ENCODE data around the gene CCDC97.
A peak's percentile ranks its signal among the peaks of the same experiment; 100 is the strongest.

Gene CCDC97

DNA sequence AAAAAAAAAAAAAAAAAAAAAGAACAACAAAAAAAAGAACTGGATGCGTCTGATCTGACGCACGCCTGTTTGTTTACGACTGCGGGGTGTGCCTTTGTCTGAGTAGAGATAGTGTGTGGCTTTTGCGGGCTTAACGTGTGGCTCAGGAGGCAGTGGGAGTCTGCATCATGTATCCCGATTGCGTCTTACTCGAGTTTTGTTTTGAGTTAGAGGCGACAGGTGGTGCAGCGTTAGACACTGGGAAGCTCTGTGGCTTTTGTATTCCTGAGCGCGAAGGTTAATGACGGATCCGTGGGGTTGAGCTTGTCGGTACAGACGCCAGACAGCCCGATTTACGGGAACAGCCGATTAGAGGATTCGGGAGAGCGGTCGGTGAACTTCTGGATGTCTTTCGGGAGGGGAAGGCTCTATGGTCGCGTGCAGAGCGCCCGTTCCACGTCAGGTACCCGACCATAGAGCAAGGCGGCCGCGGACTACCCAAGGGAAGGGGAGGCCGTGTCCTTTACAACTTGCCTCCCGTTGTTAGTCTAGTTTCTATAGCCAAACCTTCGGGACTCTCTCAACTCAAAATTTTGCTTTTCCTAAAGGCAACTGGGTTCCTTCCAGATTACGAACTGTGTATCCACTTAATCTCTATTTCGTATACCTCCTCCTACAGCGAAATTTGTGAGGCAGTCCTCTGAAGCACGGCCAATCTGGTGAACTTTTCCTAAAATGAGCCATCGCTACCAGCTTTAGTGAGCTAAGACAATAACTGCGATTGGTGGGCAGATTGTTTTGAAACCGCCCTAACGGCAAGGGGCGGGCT is 46.7 kb upstream of the CCDC97 start (continued):
- TF ChIP-seq, protein P1, sequence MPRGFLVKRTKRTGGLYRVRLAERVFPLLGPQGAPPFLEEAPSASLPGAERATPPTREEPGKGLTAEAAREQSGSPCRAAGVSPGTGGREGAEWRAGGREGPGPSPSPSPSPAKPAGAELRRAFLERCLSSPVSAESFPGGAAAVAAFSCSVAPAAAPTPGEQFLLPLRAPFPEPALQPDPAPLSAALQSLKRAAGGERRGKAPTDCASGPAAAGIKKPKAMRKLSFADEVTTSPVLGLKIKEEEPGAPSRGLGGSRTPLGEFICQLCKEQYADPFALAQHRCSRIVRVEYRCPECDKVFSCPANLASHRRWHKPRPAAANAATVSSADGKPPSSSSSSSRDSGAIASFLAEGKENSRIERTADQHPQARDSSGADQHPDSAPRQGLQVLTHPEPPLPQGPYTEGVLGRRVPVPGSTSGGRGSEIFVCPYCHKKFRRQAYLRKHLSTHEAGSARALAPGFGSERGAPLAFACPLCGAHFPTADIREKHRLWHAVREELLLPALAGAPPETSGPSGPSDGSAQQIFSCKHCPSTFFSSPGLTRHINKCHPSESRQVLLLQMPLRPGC (tag by site-specific recombination; IDR thresholded peaks at IDR 0.05): 0 out of 2 replicates have a peak, but pooled peaks have one; percentile 7
- TF ChIP-seq, protein P2, sequence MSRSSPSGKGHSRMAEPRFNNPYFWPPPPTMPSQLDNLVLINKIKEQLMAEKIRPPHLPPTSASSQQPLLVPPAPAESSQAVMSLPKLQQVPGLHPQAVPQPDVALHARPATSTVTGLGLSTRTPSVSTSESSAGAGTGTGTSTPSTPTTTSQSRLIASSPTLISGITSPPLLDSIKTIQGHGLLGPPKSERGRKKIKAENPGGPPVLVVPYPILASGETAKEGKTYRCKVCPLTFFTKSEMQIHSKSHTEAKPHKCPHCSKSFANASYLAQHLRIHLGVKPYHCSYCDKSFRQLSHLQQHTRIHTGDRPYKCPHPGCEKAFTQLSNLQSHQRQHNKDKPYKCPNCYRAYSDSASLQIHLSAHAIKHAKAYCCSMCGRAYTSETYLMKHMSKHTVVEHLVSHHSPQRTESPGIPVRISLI (tag by site-specific recombination; IDR thresholded peaks at IDR 0.05): peak; percentile 100
- no peak for TF ChIP-seq ZNF10 (tag by site-specific recombination; IDR thresholded peaks at IDR 0.05)
- TF ChIP-seq ZBTB7A (tag by site-specific recombination; IDR thresholded peaks at IDR 0.05; ENCODE audit: low read depth): 0 out of 2 replicates have a peak, but pooled peaks have one; percentile 8
- TF ChIP-seq, protein P3, sequence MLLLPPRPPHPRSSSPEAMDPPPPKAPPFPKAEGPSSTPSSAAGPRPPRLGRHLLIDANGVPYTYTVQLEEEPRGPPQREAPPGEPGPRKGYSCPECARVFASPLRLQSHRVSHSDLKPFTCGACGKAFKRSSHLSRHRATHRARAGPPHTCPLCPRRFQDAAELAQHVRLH (tag by site-specific recombination; IDR thresholded peaks at IDR 0.05): no peak
- peak; percentile 62; the same call in 1 of the 2 replicates for TF ChIP-seq KLF16 (tag by site-specific recombination; IDR thresholded peaks at IDR 0.05)
- no peak for TF ChIP-seq ZNF473 (tag by site-specific recombination; IDR thresholded peaks at IDR 0.05)
- TF ChIP-seq, protein P4, sequence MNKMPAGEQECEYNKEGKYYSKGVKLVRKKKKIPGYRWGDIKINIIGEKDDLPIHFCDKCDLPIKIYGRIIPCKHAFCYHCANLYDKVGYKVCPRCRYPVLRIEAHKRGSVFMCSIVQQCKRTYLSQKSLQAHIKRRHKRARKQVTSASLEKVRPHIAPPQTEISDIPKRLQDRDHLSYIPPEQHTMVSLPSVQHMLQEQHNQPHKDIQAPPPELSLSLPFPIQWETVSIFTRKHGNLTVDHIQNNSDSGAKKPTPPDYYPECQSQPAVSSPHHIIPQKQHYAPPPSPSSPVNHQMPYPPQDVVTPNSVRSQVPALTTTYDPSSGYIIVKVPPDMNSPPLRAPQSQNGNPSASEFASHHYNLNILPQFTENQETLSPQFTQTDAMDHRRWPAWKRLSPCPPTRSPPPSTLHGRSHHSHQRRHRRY (tag by site-specific recombination; IDR thresholded peaks at IDR 0.05): 0 out of 2 replicates have a peak, but pooled peaks have one; percentile 29
- peak; percentile 48; the same call in 1 of the 2 replicates for TF ChIP-seq ZSCAN23 (tag by site-specific recombination; IDR thresholded peaks at IDR 0.05)

DNA sequence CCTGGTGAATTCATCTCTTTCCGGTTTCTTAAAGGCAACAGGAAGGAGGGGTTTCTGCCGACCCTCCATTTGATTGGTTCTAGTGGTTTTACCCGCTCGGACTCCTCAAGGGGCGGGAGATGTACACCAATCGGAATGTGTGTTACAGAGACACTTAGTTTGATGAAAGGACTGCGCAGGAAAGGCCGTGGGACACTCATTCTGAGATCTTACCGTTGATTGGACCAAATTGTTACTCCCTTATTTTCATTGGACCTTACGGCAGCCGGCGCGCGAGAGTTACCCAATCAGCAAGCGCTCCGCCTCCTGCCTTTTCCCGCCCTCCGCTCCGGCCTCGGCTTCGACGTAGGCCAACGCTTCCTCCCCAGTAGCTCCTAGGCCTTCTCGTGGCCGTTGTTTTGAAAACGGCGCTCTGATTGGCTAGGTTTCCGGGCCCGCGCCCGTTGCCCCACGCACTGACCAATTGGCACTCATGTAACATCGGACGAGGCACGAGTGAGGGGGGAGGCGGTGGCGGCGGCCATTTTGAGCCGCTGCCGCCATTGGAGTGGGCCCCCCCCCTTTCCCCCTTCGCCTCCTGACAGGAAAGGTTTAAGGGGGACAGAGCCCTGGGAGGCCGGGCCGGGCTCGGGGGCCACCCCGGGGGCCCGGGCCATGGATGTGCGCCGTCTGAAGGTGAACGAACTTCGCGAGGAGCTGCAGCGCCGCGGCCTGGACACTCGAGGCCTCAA is 46.0 kb upstream of the CCDC97 start, which contains the start of gene HNRNPUL1:
TSS of gene HNRNPUL1 (plus strand) at position 523 of the 731 bp plus-strand sequence. CDS start at position 655, 132 bp downstream.
- peaks cover 27 to 29% of the 10 kb centered on the region in 2 experiments for H3K36me3 ChIP-seq (ENCODE audit: control insufficient read depth in 2 of 2, insufficient read depth in 1 of 2, low read length in 2 of 2)
- ChIA-PET CTCF (interaction anchor here (0.5 to 8.4 kb wide), 14 partner anchors 15 to 629 kb away, joined by 3 to 184 read pairs (median 3); no protein-coding TSS in a partner anchor), POLR2A (interaction anchor here (0.6 to 3.5 kb wide), 45 partner anchors 9 to 1783 kb away, joined by 3 to 64 read pairs (median 5); partner anchors contain the start of genes ACTMAP, AXL, B9D2 and CCDC97)
- H3K4me1 ChIP-seq (ENCODE audit: control insufficient read depth, insufficient read depth, low read length): peaks cover 14% of the 10 kb centered on the region
- peak within 1 kb of the TSS; percentile 100 for H3K27ac ChIP-seq (ENCODE audit: extremely low read depth, low read depth, low read length)
- H3K4me3 ChIP-seq (ENCODE audit: low read depth, low read length): peak within 1 kb of the TSS; percentile 85
- no peaks in the 10 kb centered on the region for H3K9me3 ChIP-seq (ENCODE audit: control insufficient read depth, insufficient read depth, low read depth, low read length)
- no peak for TF ChIP-seq SCRT2 (tag by site-specific recombination; IDR thresholded peaks at IDR 0.05)
- TF ChIP-seq BCL11B (tag by site-specific recombination; IDR thresholded peaks at IDR 0.05; ENCODE audit: low read depth): peak; percentile 88
- TF ChIP-seq KLF9 (tag by site-specific recombination; IDR thresholded peaks at IDR 0.05; ENCODE audit: low read depth): peak; percentile 73; the same call in 1 of the 2 replicates
- TF ChIP-seq, protein P5, sequence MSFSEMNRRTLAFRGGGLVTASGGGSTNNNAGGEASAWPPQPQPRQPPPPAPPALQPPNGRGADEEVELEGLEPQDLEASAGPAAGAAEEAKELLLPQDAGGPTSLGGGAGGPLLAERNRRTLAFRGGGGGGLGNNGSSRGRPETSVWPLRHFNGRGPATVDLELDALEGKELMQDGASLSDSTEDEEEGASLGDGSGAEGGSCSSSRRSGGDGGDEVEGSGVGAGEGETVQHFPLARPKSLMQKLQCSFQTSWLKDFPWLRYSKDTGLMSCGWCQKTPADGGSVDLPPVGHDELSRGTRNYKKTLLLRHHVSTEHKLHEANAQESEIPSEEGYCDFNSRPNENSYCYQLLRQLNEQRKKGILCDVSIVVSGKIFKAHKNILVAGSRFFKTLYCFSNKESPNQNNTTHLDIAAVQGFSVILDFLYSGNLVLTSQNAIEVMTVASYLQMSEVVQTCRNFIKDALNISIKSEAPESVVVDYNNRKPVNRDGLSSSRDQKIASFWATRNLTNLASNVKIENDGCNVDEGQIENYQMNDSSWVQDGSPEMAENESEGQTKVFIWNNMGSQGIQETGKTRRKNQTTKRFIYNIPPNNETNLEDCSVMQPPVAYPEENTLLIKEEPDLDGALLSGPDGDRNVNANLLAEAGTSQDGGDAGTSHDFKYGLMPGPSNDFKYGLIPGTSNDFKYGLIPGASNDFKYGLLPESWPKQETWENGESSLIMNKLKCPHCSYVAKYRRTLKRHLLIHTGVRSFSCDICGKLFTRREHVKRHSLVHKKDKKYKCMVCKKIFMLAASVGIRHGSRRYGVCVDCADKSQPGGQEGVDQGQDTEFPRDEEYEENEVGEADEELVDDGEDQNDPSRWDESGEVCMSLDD (tag by site-specific recombination; IDR thresholded peaks at IDR 0.05): peak; percentile 98
- TF ChIP-seq ZNF776 (tag by site-specific recombination; IDR thresholded peaks at IDR 0.05; ENCODE audit: borderline replicate concordance): no peak
- peak; percentile 89 for TF ChIP-seq ZNF341 (tag by site-specific recombination; IDR thresholded peaks at IDR 0.05; ENCODE audit: low read depth)
- TF ChIP-seq ZNF670 (tag by site-specific recombination; IDR thresholded peaks at IDR 0.05; ENCODE audit: low read depth): no peak
- peak; percentile 78 for TF ChIP-seq ZBTB20 (tag by site-specific recombination; IDR thresholded peaks at IDR 0.05)
- TF ChIP-seq ZNF660 (tag by site-specific recombination; IDR thresholded peaks at IDR 0.05): peak; percentile 81
- TF ChIP-seq, protein P6, sequence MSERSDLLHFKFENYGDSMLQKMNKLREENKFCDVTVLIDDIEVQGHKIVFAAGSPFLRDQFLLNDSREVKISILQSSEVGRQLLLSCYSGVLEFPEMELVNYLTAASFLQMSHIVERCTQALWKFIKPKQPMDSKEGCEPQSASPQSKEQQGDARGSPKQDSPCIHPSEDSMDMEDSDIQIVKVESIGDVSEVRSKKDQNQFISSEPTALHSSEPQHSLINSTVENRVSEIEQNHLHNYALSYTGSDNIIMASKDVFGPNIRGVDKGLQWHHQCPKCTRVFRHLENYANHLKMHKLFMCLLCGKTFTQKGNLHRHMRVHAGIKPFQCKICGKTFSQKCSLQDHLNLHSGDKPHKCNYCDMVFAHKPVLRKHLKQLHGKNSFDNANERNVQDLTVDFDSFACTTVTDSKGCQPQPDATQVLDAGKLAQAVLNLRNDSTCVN (tag by site-specific recombination; optimal IDR thresholded peaks at IDR 0.05): peak; percentile 76
- TF ChIP-seq, protein P3 (tag by site-specific recombination; IDR thresholded peaks at IDR 0.05): peak; percentile 86
- peak; percentile 63; the same call in 1 of the 2 replicates for TF ChIP-seq KLF1 (tag by site-specific recombination; IDR thresholded peaks at IDR 0.05)
- TF ChIP-seq ZNF324 (tag by site-specific recombination; IDR thresholded peaks at IDR 0.05): peak; percentile 92
- peak; percentile 28; the same call in 1 of the 2 replicates for TF ChIP-seq ZNF843 (tag by site-specific recombination; IDR thresholded peaks at IDR 0.05)
- peak; percentile 79 for TF ChIP-seq ZNF629 (tag by site-specific recombination; IDR thresholded peaks at IDR 0.05)
- TF ChIP-seq ZBTB17 (tag by site-specific recombination; IDR thresholded peaks at IDR 0.05): peak; percentile 65
